ENCODE data around the gene PTPRU.

GRCh38 chr1:29237129-29237821 is 953 bp downstream of the PTPRU start:
- TF ChIP-seq CTCF (IDR thresholded peaks at IDR 0.05 in 4 of 5, conservative IDR thresholded peaks at IDR 0.05 in 1 of 5) (peak in 1 of 5 experiments; percentile 9), POLR2A (IDR thresholded peaks at IDR 0.05) (peak in 1 of 2 donors; percentile 27)

Data from gastrocnemius medialis (tissue), 4 donors.